Measurements from ENCODE around the gene ADAMTS17.

ADAMTS17 gene

GRCh38 chr15:100193277-100193860 lies 148.4 kb downstream of the ADAMTS17 start:
- Histone ChIP-seq H3K4me3 (ENCODE audit: low read depth in 1 of 2, low read length in 2 of 2) (no peak overlapping the region), H2AFZ (ENCODE audit: low read depth, low read length) (no peak overlapping the region), H3K79me2 (ENCODE audit: insufficient read depth, low read length) (peaks cover 17% of the 10 kb centered on the region), H3K9me3 (ENCODE audit: insufficient read depth, low read length, severe bottlenecking) (no peaks in the 10 kb centered on the region), H3K4me1 (ENCODE audit: insufficient read depth, low read length) (no peaks in the 10 kb centered on the region), H3K36me3 (ENCODE audit: insufficient read depth, low read length) (peaks cover 91% of the 10 kb centered on the region), H3K27me3 (ENCODE audit: insufficient read depth, low read length, poor library complexity) (no peaks in the 10 kb centered on the region), H3K9ac (ENCODE audit: low read depth, low read length) (no peak overlapping the region), H3K27ac (ENCODE audit: low read length) (no peak overlapping the region), H3K4me2 (ENCODE audit: insufficient read depth, low read length) (no peak overlapping the region), H4K20me1 (ENCODE audit: insufficient read depth, low read length) (peaks cover 3% of the 10 kb centered on the region; the same call in 1 of the 2 replicates)
- no peak for TF ChIP-seq EZH2 (IDR thresholded peaks at IDR 0.05; ENCODE audit: borderline replicate concordance, low read depth, low read length, severe bottlenecking)
- no peak for TF ChIP-seq CTCF (IDR thresholded peaks at IDR 0.05; ENCODE audit: borderline replicate concordance, extremely low read depth, low read length, poor library complexity, severe bottlenecking)
- ATAC-seq (ENCODE audit: insufficient read depth, low read depth): no peak
- DNase-seq: no peak

- DNase-seq (no peak), ATAC-seq (ENCODE audit: insufficient read depth, low read depth) (no peak)
- Histone ChIP-seq H3K27ac (ENCODE audit: low read length) (no peak overlapping the region), H3K36me3 (ENCODE audit: insufficient read depth, low read length) (peaks cover 94% of the 10 kb centered on the region), H3K4me2 (ENCODE audit: insufficient read depth, low read length) (no peak overlapping the region), H3K27me3 (ENCODE audit: insufficient read depth, low read length, poor library complexity) (no peaks in the 10 kb centered on the region), H3K9ac (ENCODE audit: low read depth, low read length) (no peak overlapping the region), H3K9me3 (ENCODE audit: insufficient read depth, low read length, severe bottlenecking) (no peaks in the 10 kb centered on the region), H3K79me2 (ENCODE audit: insufficient read depth, low read length) (peaks cover 15% of the 10 kb centered on the region), H3K4me3 (ENCODE audit: low read depth in 1 of 2, low read length in 2 of 2) (no peak overlapping the region), H3K4me1 (ENCODE audit: insufficient read depth, low read length) (no peaks in the 10 kb centered on the region), H2AFZ (ENCODE audit: low read depth, low read length) (no peak overlapping the region), H4K20me1 (ENCODE audit: insufficient read depth, low read length) (peaks cover 3% of the 10 kb centered on the region; the same call in 1 of the 2 replicates)
- no peak for TF ChIP-seq EZH2 (IDR thresholded peaks at IDR 0.05; ENCODE audit: borderline replicate concordance, low read depth, low read length, severe bottlenecking)
- TF ChIP-seq CTCF (IDR thresholded peaks at IDR 0.05; ENCODE audit: borderline replicate concordance, extremely low read depth, low read length, poor library complexity, severe bottlenecking): no peak
Measured at GRCh38 chr15:100192097-100193080, 149.4 kb downstream of the ADAMTS17 start.

GRCh38 chr15:100191161-100191560 lies 150.6 kb downstream of the ADAMTS17 start:
- no peak for TF ChIP-seq CTCF (IDR thresholded peaks at IDR 0.05; ENCODE audit: borderline replicate concordance, extremely low read depth, low read length, poor library complexity, severe bottlenecking)
- TF ChIP-seq EZH2 (IDR thresholded peaks at IDR 0.05; ENCODE audit: borderline replicate concordance, low read depth, low read length, severe bottlenecking): no peak
- Histone ChIP-seq H3K4me2 (ENCODE audit: insufficient read depth, low read length) (no peak overlapping the region), H3K79me2 (ENCODE audit: insufficient read depth, low read length) (peaks cover 6% of the 10 kb centered on the region), H3K9me3 (ENCODE audit: insufficient read depth, low read length, severe bottlenecking) (no peaks in the 10 kb centered on the region), H3K36me3 (ENCODE audit: insufficient read depth, low read length) (peaks cover 92% of the 10 kb centered on the region), H3K27me3 (ENCODE audit: insufficient read depth, low read length, poor library complexity) (no peaks in the 10 kb centered on the region), H3K4me3 (ENCODE audit: low read depth in 1 of 2, low read length in 2 of 2) (no peak overlapping the region), H4K20me1 (ENCODE audit: insufficient read depth, low read length) (peaks cover 3% of the 10 kb centered on the region; the same call in 1 of the 2 replicates), H3K9ac (ENCODE audit: low read depth, low read length) (no peak overlapping the region), H3K4me1 (ENCODE audit: insufficient read depth, low read length) (no peaks in the 10 kb centered on the region), H3K27ac (ENCODE audit: low read length) (no peak overlapping the region), H2AFZ (ENCODE audit: low read depth, low read length) (no peak overlapping the region)
- DNase-seq (no peak), ATAC-seq (ENCODE audit: insufficient read depth, low read depth) (no peak)
